Measurements from ENCODE around the gene BRPF3.

DNA sequence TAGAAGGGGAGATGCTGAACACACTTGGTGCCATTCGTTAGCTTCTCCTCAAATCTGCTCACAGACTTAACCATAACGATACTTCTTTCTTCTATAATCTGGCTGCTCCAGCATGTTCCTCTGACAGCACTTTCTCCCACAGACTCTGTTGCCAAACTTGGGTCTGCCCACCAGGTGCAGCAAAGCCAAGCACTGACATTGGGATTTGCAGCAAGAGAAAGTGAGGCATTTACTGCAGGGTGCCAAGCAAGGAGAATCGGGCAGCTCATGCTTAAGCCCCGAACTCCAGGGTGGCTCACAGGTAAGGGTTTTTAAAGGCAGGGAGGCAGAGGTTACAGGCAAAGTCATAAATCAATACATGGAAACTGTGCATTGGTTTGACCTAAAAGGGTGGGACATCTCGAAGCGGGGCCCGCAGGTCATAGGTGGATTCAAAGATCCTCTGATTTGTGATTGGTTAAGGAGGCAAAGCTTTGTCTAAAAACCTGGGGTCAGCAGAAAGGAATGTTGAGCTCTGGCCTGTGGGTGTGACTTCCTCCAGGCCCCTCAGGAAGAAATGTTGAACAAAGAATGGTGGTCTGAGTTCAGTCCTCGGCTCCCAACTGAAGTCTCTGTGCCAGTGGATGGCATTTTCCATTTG lies 48.2 kb downstream of the BRPF3 start:
- no peak for TF ChIP-seq CTCF (conservative IDR thresholded peaks at IDR 0.05 in 1 of 2, IDR thresholded peaks at IDR 0.05 in 1 of 2; ENCODE audit: low read depth in 1 of 2, low read length in 2 of 2)
- no peak for TF ChIP-seq EZH2 (IDR thresholded peaks at IDR 0.05; ENCODE audit: low read length, missing control alignments)

Data from fibroblast of lung (primary cell).